ENCODE results near the gene SGTA. TPM values are rescaled to one million over a fixed set of nuclear protein-coding genes. Genes with fewer than 3 reads are reported as not detected.

The SGTA gene
- total RNA-seq, 3 donors from 2014 or later (not counting 1 experiment from before 2014, with no cell fraction given) = 35.2 to 38.1 (median 36.2) TPM

DNA sequence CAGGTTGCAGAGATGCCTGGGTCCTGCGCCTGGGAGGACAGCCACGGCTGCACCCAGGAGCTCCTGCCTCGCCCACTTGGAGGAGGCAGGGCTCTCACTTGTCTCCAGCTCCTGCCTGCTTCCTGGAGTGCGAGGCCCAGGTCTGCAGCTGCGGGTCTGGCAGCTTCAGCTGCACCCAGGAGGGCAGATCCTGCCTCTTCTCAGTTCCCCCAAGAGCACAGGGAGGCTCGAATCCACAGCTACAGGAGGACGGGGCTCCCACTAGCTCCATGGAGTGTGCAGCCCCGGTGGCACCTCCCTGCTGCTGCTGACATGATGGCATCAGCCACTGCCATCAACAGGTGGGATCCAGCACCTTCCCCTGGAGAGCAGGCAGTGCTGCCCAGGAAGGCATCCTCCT is 41.1 kb upstream of the SGTA start:
- no peak for DNase-seq
- Histone ChIP-seq H3K36me3 (ENCODE audit: control insufficient read depth, insufficient read depth, low read length) (no peaks in the 10 kb centered on the region), H3K27me3 (ENCODE audit: control insufficient read depth, insufficient read depth, low read length) (no peaks in the 10 kb centered on the region), H3K4me1 (ENCODE audit: control insufficient read depth, insufficient read depth, low read length) (peaks cover 11% of the 10 kb centered on the region), H3K4me3 (ENCODE audit: low read length) (no peak overlapping the region), H3K27ac (ENCODE audit: low read length) (no peak overlapping the region), H3K9me3 (ENCODE audit: control insufficient read depth, insufficient read depth, low read length) (no peaks in the 10 kb centered on the region)
- no peaks in the 10 kb centered on the region for H3K9me3 Mint-ChIP-seq
- no peak for ATAC-seq
- H3K27ac Mint-ChIP-seq = no peak overlapping the region
- TF ChIP-seq, protein P1, sequence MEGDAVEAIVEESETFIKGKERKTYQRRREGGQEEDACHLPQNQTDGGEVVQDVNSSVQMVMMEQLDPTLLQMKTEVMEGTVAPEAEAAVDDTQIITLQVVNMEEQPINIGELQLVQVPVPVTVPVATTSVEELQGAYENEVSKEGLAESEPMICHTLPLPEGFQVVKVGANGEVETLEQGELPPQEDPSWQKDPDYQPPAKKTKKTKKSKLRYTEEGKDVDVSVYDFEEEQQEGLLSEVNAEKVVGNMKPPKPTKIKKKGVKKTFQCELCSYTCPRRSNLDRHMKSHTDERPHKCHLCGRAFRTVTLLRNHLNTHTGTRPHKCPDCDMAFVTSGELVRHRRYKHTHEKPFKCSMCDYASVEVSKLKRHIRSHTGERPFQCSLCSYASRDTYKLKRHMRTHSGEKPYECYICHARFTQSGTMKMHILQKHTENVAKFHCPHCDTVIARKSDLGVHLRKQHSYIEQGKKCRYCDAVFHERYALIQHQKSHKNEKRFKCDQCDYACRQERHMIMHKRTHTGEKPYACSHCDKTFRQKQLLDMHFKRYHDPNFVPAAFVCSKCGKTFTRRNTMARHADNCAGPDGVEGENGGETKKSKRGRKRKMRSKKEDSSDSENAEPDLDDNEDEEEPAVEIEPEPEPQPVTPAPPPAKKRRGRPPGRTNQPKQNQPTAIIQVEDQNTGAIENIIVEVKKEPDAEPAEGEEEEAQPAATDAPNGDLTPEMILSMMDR (IDR thresholded peaks at IDR 0.05) = no peak
- H3K36me3 Mint-ChIP-seq = no peaks in the 10 kb centered on the region
- H3K27me3 Mint-ChIP-seq (ENCODE audit: low read depth in 2 of 2) = no peaks in the 10 kb centered on the region
- H3K4me3 Mint-ChIP-seq = no peak overlapping the region
- WGBS (ENCODE audit: insufficient coverage) = 83% methylated on average over 8 of the region's 8 CpGs
- peaks cover 0 to 5% of the 10 kb centered on the region in 2 donors for H3K4me1 Mint-ChIP-seq
- intact Hi-C loops (cut with micrococcal nuclease) = no loop called here

DNA sequence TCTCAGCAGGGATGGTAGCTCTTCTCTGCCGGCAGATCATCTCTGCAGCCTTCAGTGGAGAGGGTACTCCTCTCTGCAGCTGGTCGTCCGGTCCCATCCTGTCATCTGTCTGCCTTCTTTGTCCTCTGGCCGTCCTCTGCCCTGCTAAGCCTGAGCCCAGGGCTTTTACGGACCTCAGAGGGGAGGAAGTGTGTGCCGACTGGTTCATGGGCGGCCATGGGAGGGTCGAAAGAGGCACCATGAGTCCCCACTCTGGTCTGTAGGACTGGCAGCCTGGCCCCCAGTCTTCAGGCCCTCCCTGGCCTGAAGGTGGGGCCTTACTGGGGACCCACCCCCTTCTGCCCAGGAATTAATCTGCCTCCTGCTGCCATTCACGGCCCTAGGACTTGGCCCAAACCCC is 40.6 kb upstream of the SGTA start:
- no peak overlapping the region for H3K4me3 ChIP-seq (ENCODE audit: low read length)
- no peak overlapping the region for H3K27ac ChIP-seq (ENCODE audit: low read length)
- no peaks in the 10 kb centered on the region for H3K9me3 Mint-ChIP-seq
- DNase-seq (no peak), ATAC-seq (no peak)
- TF ChIP-seq, protein P1 (IDR thresholded peaks at IDR 0.05) = no peak
- H3K4me3 Mint-ChIP-seq = no peak overlapping the region
- H3K36me3 ChIP-seq (ENCODE audit: control insufficient read depth, insufficient read depth, low read length) = no peaks in the 10 kb centered on the region
- no peaks in the 10 kb centered on the region for H3K27me3 ChIP-seq (ENCODE audit: control insufficient read depth, insufficient read depth, low read length)
- H3K36me3 Mint-ChIP-seq = no peaks in the 10 kb centered on the region
- peaks cover 0 to 5% of the 10 kb centered on the region in 2 donors for H3K4me1 Mint-ChIP-seq
- H3K9me3 ChIP-seq (ENCODE audit: control insufficient read depth, insufficient read depth, low read length) = no peaks in the 10 kb centered on the region
- WGBS (ENCODE audit: insufficient coverage) = 87% methylated on average over 9 of the region's 9 CpGs
- intact Hi-C loops (cut with micrococcal nuclease) = no loop called here
- H3K27ac Mint-ChIP-seq = no peak overlapping the region
- H3K27me3 Mint-ChIP-seq (ENCODE audit: low read depth in 2 of 2) = no peaks in the 10 kb centered on the region
- peaks cover 11% of the 10 kb centered on the region for H3K4me1 ChIP-seq (ENCODE audit: control insufficient read depth, insufficient read depth, low read length)

DNA sequence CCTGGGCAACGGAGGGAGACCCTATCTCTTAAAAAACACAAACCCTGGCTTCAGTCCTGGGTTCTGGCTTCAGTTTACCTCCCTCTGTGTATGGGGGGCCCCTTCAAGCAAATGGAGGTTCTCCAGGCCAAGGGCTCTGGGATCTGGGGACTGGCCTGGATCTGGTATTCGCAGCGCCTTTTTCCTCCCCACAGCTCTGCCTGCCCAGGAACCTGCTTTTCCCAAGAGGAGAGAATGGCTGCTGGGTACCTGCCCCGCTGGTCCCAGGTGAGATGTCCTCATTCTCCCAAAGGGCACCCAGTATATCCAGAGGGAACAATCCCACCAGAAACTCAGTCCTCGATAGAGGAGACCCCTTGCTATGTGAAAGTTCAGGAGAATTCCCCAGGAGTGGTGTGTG is 39.8 kb upstream of the SGTA start:
- no peaks in the 10 kb centered on the region for H3K27me3 ChIP-seq (ENCODE audit: control insufficient read depth, insufficient read depth, low read length)
- no peak overlapping the region for H3K27ac Mint-ChIP-seq
- 97% methylated on average over 5 of the region's 5 CpGs for WGBS (ENCODE audit: insufficient coverage)
- no peak overlapping the region for H3K4me3 ChIP-seq (ENCODE audit: low read length)
- TF ChIP-seq, protein P1 (IDR thresholded peaks at IDR 0.05) = no peak
- intact Hi-C loops (cut with micrococcal nuclease) = no loop called here
- H3K36me3 Mint-ChIP-seq = no peaks in the 10 kb centered on the region
- no peaks in the 10 kb centered on the region for H3K27me3 Mint-ChIP-seq (ENCODE audit: low read depth in 2 of 2)
- peaks cover 11% of the 10 kb centered on the region for H3K4me1 ChIP-seq (ENCODE audit: control insufficient read depth, insufficient read depth, low read length)
- ATAC-seq = no peak
- H3K27ac ChIP-seq (ENCODE audit: low read length) = no peak overlapping the region
- H3K36me3 ChIP-seq (ENCODE audit: control insufficient read depth, insufficient read depth, low read length) = no peaks in the 10 kb centered on the region
- peaks cover 0 to 4% of the 10 kb centered on the region in 2 donors for H3K4me1 Mint-ChIP-seq
- H3K9me3 Mint-ChIP-seq = no peaks in the 10 kb centered on the region
- DNase-seq = no peak
- H3K9me3 ChIP-seq (ENCODE audit: control insufficient read depth, insufficient read depth, low read length) = no peaks in the 10 kb centered on the region
- H3K4me3 Mint-ChIP-seq = no peak overlapping the region

DNA sequence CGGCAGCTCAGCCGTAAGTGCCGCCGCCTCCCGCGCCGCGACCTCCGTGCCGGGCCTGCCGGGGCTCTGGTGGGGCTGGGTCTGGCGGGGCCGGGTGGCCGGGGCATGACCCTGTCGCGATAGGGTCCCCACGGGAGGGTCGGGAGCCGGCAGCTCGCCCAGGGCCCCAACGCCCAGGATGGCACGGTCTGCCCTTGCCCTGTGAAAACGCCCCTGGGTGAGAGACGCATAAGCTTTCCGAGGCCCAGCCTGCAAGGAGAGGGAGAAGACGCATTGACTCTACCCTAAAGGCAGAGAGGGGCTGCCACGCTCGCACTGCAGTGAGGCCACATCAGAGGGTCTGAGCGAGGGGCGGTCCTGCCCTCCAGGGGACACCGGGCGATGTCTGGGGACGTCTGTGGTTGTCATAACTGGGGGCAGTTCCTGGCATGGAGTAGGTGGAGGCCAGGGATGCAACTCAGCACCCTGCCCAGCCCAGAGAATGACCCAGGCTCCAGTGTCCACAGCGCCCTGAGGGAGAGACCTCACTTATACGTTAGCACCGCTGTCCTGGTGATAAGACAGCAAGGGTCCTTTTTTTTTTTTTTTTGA is 37.1 kb upstream of the SGTA start:
- H3K27me3 ChIP-seq (ENCODE audit: control insufficient read depth, insufficient read depth, low read length) = no peaks in the 10 kb centered on the region
- peaks cover 11% of the 10 kb centered on the region for H3K4me1 ChIP-seq (ENCODE audit: control insufficient read depth, insufficient read depth, low read length)
- peak overlapping the region in 1 of 2 donors; percentile 85 for H3K27ac Mint-ChIP-seq
- WGBS (ENCODE audit: insufficient coverage) = 5% methylated on average over 36 of the region's 36 CpGs
- no peaks in the 10 kb centered on the region for H3K9me3 ChIP-seq (ENCODE audit: control insufficient read depth, insufficient read depth, low read length)
- peak in 1 of 2 donors; percentile 23 for DNase-seq
- intact Hi-C loops (cut with micrococcal nuclease) = no loop called here
- H3K36me3 Mint-ChIP-seq = no peaks in the 10 kb centered on the region
- no peaks in the 10 kb centered on the region for H3K9me3 Mint-ChIP-seq
- no peak overlapping the region for H3K27ac ChIP-seq (ENCODE audit: low read length)
- H3K36me3 ChIP-seq (ENCODE audit: control insufficient read depth, insufficient read depth, low read length) = no peaks in the 10 kb centered on the region
- peak in 2 of 3 donors; percentile 9 to 14 for ATAC-seq
- peak overlapping the region; percentile 72 for H3K4me3 Mint-ChIP-seq
- no peaks in the 10 kb centered on the region for H3K4me1 Mint-ChIP-seq
- TF ChIP-seq, protein P1 (IDR thresholded peaks at IDR 0.05) = no peak
- H3K27me3 Mint-ChIP-seq (ENCODE audit: low read depth in 2 of 2) = no peaks in the 10 kb centered on the region
- H3K4me3 ChIP-seq (ENCODE audit: low read length) = peak overlapping the region; percentile 48

Data from natural killer cell (primary cell).